Measurements from ENCODE around the gene SERINC5.
"Not testable (repeated sequence)": the region's sequence is repeated elsewhere in the genome, so short reads cannot be mapped to it uniquely, and the experiment has no call there.

Gene SERINC5

DNA sequence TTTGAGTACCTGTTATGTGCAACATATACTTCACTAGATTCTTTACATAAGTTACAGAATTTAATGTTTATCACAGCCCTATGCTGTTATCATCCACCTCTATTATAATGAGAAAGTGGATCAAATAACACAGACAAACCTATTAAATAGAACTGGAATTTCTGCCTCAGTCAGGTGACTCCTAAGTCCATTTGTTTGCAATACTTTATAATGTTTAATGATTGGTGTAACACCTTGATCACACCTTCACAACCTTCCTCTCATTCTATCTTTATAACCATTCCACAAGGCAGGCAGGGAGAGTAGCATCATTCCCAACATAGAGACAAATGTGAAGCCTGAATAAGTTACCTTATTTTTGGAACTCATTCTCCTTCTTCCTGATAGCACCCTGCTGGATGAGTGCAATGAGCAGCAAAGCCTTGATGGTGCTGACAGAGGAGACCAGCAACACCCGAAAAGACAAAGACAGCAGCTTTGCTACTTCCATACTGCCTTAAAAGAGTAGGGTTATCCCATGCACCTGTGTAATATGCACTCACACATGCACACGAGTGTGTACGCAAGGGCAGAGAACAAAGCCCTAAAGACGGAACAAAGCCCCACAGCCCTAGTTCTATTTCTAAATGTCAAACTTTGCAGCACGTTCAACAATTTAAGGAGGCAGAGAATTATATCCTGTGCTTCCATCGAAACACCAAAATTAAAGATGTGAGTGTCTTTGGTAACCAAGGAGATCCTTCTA, 30.5 kb downstream of the SERINC5 start:
- no peak for DNase-seq

DNA sequence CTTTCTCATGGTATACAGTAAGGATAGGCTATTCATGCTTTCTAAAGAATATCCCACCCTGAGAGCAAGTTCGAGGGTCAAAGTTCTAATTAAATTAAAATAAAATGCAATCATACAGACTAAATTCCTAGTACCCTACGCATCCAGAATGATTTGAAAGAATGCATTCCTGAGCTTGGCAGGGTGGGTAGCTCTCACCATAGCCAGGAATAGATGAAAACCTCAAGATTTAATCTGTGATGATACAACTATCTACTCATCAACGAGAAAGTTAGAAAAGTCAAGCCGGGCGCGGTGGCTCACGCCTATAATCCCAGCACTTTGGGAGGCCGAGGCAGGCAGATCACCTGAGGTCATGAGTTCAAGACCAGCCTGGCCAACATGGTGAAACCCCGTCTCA, 32.3 kb downstream of the SERINC5 start:
- DNase-seq = no peak

DNA sequence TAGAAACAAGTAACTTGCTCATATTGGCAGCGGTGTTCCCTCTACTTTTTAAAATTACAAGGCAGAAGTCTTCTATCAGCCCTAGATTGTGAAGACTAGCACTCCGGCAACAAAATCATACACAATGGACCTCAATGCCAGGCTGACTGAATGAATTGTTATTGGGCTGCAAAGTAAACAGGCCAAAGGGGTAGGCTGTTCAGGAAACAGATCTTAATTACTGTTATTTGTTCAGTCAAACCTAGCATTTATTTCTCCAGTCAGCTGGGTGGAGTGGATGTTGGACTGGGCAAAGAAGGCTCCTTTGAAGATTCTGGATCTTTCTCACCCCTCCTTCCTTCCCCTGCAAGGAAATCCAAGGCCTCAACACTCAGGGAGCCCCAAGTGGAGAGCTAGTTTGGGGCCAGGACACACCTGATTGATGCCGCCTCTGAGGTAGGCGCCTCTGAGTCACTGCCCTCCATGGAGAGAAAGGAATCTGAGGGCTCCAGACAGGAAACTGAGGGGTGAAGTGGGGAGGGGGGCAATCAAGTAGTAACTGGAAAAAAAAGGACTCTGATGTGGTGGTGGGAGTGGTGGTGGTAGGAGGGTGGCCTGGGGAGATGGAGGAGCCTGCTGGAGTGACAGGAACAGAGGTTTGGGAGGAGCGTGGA, 35.5 kb downstream of the SERINC5 start:
- DNase-seq = no peak

DNA sequence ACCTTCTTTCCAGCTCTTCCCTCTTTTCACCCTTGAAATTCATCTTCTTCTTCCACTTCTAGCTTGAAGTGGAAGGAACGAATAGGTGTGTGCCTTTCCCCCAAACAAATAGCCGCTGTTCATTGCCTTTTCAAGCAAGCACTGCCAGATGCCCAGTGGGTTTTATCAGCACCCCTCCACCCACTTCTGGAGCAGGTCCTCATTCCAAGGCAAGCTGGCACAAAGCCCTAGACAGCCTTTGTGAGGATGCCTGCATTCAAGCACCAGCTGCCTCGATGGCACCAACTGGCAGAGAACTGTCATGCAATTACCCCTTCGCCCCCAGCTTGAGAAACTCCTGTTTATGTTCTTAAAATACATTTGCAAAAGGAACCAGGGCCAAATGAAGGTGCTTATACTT, 36.5 kb downstream of the SERINC5 start:
- no peak for DNase-seq

DNA sequence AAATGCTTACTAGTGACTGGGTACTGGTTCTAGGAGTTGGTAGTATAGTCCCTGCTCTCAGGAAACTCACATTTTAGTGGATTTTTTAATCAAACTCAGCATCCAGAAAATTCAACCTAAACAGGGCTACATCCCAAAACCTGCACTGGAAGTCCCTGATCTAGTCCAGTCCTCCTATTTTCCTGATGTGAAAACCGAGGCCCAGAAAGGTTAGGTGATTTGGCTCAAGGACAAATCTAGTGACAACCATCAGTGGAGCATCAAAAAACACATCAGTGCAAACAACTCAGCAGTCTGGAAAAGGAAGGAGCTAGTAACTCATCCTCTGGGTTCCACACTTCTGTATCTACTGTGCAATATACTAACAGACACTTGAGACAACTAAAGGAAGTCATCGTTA, 38.2 kb downstream of the SERINC5 start:
- no peak for DNase-seq

DNA sequence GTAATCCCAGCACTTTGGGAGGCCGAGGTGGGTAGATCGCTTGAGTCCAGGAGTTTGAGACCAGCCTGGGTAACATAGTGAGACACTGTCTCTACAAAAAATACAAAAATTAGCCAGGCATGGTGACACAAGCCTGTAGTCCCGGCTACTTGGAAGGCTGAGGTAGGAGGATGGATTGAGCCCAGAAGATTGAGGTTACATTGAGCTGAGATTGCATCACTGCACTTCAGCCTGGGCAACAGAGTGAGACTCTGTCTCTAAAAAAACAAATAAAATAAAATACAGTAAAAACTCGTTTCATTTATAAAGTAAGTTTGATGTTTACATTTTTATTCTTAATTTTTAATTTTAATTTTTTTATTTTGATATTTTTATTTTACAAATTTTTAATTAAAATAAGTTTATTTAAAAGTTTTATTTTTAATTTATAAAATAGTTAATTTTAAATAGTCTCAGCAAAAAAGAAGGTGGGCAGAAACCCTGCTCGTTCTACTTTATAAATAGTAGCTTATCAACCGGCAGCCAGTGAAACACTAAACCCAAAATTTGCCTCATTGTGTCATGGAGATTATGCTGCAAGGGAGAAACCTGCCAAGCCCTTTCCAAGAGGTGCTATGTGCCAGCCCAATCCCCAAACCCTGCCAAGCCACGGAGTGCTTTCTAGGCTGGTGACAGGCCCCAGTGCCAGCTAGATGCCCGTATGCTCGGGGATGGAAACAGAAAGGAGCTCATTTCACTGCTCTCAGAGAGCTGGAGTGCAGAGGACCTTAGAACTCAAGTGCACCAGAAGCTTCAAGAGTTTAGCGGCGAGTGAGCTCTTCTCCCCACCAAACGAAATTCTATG, 38.9 kb downstream of the SERINC5 start:
- DNase-seq = peak; percentile 21

DNA sequence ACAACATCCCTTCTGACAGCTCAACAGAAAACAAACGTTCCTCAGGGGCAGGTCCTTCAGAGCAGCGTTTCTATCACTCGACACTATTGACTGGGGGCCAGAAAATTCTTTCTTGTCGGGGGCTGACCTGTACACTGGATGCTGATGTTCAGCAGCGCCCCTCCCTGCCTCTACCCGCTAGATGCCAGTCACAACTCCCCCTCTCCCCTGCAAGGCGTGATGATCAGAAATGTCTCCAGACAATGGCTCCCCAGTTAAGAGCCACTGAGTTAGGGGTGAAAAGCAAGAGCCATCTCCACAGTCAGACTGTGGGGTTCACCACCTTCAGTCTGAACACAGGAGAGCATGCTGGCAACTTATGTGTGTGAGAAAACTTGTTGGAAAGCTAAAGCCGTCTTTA, 39.8 kb downstream of the SERINC5 start:
- no peak for DNase-seq

DNA sequence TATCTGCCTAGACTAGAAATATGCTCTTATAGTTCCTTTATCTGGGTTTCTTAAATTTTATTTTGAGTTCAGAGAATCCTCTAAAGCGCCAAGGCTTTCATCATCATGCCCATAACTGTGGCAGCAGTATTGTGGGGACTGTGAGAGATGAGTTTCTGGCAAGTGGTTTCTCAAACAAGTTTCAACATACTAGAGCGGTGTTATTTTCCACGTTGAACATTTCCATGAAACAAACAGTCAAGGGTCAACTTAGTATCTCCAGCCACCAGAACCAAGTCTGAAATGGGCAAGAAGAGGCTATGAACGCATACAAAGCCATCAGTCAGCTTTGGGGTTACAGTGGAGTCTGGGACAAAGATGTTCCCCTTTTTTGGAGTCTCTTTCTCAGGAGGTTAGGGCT, 40.3 kb downstream of the SERINC5 start:
- no peak for DNase-seq

DNA sequence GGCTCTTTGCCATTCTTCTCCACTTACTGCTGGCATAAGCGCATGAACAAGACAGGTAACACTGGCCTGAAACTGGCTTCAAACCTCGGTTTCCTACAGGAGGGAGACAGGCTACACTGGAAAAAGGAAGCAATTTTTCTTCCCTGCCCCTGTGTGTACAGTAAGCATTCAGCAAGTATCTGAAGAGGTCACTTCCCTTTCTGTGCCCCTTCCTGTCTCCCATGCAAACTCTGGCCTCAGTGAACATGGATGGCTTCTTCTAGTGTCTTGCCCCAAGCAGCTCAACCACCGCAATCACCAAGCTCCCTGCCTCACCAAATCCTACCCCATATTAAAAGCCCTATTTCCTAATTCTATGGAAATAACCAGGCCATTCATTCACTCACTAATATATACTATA, 42.4 kb downstream of the SERINC5 start:
- no peak for DNase-seq

DNA sequence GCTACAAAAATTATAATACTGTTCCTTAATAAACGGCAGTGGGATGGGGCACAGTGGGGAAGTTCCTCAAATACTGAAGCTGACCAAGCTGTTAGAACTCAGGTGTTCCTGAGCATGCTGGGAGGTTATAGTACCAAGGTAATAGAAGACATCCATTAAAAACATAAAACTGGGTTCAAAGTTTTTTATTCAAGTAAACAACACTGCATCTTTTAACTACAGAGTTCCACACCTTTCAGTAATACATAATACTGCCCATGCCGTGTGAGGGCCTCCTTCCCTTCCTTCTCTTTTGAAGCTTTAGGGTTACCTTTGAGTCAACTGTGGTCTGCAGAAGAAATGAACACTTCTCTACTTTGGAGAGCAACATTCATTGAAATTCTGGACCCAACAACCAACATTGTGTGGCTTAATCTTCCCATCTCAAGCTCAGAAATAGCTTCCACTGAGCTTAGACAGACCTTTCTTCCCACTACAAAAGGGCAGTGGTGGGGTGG, 43.6 kb downstream of the SERINC5 start:
- DNase-seq = no peak

DNA sequence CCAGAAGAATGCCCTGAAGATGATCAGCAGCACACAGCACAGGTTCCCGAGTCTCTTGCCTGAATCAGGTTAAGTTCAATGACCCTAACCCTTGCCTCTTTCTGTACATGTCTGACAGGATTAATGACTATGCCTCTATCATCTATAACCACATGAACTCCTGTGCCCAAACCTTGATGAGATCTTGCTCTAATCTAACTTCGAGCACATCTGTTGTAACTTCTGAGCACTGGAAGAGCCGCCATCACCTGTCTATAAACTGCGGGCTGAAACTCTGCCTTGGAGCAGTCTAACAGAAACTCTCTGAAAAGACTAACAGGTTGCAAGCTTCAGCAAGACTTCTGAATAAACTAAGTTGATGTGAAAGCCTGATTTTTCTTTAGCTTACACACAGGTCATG, 44.5 kb downstream of the SERINC5 start:
- no peak for DNase-seq

DNA sequence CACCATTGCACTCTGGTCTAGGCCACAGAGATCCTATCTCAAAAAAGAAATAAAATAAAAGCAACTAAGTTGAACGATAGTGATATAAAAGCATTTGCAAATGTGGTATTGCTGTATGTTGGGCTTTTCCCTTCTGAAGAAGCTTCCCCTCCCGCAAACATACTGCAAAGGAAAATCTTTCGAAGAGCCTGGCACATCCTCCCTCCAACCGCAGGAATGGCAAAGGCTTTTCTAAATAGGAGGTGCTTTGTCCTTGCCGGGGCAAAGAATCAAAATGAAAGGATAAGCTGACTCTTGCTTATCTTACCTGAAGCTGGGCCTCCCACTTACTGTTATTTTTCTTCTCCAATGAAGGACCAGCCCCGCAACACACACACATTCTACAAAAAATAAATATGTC, 45.8 kb downstream of the SERINC5 start:
- no peak for DNase-seq

DNA sequence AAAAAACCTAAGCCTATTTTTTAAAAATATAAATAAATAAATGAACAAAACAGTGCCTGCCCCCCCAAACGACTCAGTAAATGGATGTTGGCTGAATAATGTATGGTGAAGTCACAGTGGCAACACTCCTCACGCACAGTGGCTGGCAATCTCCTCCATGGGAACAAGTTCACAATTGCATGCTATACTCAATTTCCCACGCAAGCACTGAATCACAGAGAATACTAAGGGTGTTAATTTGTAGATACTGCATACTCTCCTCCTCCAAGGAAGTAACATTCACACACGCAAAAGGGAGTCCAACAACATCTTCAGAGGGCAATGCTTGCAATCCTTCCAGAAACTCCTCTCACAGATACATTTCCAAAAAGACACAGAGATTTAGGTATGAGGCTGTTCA, 47.5 kb downstream of the SERINC5 start:
- no peak for DNase-seq

DNA sequence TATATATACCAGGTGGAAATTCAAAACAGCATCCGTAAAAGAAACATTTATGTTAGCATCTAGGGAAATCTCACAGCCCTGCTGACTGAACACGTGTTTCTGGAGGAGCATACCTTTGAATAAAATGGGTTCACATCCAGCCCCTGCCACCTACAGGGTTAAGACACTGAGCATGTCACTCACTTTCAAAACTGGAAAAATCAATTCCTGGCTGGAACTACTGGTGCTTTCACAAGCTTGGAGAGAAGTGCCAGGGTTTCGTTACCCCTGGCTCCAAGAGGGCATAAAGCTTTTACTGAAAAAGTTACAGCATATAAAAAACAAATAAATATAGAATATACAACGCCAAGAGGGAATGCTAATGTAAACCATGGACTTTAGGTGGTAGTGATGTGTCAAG, 48.0 kb downstream of the SERINC5 start:
- DNase-seq = no peak

DNA sequence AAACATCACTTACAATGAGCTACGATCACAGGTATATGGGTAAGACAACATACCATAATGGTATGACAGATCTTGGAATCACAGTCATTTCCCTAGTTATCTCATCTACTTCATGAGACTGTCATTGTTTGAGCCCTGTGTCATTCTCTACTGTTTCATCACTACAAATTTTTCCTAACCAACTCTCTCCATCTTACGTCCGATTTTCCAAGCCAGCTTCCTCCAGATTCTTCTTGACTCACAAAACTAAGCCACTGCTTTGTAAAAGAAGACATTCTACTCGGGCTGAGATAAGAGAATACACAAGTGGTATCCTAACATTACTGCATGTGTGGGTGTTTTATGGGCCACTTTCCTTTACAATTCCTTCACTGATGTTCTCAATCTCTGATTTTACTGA, 49.6 kb downstream of the SERINC5 start:
- no peak for DNase-seq

DNA sequence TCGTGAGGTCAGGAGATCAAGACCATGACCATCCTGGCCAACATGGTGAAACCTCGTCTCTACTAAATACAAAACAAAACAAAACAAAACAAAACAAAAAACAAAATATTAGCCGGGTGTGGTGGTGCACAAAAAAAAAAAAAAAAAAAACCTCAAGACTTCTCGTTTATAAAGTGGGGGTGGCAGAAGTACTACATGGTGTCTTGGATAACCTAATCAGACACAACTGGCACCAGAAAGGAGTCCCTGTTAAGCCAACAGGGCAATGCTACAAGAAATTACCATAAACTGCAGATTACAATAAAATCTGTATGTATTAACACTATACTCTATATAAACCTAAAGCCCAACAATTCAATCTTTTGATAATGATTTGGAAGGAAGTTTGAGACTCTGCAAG, 50.0 kb downstream of the SERINC5 start:
- DNase-seq = no peak

DNA sequence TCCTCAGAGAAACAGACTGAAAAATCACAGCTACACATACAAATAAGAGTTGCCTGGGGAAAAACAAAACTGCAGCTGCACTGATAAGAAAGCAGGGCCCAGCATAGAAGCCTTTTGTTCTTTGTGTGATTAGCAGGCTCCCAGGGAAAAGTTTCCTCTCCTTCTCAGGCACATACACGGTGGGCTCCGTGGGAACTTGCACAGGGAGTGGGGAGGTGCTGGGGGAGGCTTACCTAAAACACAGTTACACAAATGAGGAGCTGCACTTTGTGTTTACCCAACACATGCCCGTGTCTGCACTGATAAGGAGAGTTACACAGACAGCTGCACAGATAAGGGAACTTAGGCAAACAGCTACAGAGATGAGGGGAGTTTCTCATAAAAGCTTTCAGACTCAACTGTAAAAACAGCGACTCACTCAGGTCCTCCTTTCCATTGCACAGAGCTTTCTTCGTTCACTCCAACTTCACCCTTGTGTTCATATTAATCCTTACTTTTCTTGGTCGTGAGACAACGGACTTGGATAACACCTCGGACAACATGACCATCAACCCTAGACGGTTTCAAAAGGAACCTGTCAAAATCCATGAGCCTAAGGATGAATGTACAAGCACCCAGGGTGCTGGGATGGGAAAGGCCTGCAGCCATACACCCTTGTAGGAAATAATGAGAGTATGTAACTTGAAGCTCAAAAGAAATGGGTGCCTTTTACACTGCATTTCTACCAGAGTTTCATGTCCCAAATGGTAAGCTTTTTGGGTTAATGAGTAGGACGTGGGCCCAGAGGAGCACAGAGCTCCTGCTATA, 50.8 kb downstream of the SERINC5 start:
- no peak for DNase-seq

DNA sequence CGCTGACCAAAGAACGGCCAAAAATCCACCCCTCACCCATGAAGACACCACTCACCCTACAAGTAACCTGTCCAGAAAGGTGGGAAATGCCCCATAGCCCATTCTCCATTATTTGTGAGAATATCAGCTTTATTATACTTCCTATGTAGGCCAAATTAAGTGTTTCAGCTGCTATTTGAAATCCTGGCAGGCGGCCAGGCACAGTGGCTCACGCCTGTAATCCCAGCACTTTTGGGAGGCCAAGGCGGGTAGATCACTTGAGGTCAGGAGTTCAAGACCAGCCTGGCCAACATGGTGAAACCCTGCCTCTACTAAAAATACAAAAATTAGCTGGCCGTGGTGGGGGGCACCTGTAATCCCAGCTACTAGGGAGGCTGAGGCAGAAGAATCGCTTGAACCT, 54.1 kb downstream of the SERINC5 start:
- DNase-seq = not testable (repeated sequence)

DNA sequence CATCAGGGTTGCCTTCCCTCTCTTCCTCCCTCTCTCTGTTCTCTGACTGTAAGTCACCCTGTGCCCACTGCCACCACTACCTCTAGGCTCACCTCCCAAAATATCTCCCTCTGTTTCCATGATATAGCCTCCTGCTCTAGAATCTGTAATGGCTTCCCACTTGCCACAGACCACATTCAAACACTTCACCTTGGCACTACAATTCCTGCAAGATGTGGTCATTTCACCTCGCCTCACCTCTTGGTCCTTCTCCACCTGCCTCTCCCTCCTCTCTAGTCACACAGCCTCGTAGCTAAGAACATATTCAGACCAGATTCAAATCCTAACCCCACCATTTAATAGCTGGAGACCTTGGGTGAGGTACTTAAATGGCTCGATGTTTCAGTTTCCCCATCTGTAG, 56.9 kb downstream of the SERINC5 start:
- no peak for DNase-seq

DNA sequence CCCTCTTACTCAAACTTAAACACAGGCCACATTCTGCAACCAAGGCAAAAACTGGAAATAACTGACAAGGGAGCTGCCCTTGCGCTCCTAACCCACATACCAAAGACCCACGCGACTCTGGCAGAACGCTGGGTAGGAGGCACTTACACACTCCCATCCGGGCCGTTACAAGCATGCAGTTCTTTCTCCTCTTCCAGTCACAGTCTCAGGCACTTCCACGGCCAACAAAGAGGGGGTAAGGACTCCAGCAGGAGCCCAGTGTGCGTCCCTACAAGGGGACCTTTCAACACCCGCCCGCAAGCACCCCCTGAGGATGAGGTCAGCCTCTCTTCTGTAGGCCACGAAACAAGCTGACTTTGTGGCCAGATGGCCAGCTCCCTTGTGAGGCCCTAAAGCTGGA, 57.4 kb downstream of the SERINC5 start:
- DNase-seq = no peak

DNA sequence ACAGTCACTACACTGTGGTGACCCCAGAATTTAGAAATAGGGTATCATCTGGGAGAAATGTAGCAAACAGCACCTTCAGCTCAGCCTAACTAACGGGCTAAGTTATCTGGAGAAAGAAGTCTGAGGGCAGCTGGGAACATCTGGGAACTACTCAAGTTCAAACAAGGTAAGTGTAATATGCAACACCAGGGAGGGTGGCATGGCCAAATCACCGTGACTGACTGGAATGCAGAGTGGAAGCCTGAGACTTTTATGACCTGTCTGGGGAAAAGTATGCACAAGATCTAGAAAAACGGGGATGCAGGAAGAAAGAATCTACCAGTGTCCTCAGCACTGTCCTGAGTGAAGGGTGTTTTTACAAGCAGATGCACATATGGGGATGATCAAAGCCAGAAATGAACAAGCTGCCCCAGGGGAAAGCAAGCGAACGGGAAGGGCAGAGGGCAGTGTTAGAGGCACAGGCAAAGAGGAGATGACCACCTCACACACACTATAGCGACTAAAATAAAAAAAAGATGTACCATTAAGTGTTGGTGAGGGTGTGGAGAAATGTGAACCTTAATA, 59.9 kb downstream of the SERINC5 start:
- DNase-seq = no peak

DNA sequence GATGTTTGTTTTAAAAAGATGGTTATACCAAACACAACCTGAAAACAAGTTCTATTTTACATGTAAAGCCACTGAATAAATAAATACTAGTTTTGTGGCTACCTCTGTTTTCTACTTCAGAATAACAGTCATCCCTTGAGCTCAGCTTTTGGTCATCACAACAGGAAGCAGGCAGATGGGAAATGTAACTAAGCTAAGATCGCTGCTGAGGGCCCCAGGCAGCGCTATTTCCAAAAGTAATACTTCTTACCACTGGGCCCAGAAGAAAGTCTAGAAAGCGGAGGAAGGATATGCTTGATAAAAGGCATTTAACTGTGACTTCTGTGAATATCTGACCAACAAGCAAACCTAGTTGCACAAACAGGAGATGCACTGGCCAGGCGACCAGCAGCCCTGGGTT, 61.4 kb downstream of the SERINC5 start:
- peak; percentile 28 for DNase-seq

DNA sequence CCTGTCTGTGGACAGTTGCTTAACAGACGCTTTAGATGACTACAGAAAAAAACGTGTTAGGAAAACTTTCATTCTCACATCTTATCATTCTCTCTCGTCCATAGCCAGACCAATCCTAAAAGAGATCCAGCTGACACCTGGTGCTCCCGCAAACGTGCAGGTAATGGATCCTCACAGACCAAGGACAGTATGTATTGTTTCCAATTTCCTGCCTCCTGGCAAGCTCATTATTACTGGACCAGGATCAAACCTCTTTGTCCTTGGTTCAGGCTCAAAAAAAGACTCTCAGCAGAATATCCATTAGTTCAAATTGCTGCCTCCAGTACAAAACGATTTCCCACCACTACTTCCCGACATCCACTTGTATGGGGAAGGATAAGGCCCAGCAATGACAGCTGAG, 62.4 kb downstream of the SERINC5 start:
- no peak for DNase-seq
